HS-27A (cell line): Measurements from ENCODE around the gene CLSTN3.

Source experiments
- DNase-seq: peaks from one replicate; pipeline ENCODE4 v3.0.0-alpha.2; 2012; ENCODE audit warnings: low read depth, missing footprints

CLSTN3 gene

DNA sequence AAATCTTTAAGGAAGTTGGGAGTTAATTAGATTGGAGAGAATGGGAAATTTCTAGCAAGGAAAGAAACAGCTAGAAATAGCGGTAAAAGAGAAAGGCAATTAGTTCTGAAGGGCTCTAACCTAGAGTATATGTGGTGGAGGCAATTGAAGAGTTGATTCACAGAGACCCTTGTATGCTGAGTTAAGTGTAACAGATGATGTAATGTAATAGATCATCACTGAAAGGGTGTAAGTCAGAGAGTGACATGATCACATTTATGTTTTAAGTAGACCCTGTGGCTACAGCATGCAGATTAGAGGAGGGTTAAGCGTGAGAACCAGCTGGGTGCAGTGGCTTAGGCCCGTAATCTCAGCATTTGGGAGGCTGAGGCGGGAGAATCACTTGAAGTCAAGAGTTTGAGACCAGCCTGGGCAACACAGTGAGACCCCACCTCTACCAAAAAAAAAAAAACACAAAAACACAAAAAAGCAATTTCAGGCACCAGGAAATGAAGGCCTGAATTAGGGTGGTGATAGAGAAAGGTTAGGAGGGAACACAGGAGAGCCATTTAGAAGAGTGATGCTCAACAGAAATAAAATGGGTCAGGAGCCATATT lies 4.4 kb upstream of the CLSTN3 start:
- DNase-seq, result no peak

DNA sequence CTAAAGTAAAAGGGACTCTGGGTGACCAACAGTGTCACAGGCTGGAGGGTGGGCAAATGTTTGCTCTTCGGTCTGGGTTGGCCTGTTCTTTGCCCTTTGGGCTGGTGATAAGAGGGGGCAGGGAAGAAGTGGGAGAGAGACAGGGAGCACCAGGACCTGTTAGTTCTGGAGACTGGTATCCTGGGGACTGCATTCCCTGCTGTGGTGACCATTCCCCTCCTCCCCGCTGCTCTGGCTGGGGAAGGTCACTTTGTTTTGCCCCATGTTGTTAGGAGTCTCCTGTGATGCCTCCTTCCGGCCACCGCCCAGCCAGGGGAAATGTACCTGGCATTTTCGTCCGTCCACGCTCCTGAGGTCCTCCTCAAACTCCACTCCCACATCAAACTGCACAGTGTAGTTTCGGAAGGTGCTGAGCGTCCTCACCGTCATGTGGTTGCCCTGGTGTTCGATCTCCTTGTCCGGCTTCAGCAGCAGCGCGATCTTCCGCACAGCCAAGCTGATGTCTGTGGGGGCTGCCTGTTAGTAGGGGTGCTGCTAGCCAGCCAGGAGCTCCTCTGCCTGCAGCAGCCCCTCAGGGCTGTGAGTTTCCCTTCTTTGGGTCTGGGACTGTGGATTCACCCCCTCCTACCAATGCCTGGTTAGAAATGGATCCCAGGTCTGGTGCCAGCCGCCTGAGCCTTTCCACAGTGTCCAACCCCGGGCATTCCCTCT lies 2.1 kb upstream of the CLSTN3 start:
- no peak for DNase-seq

DNA sequence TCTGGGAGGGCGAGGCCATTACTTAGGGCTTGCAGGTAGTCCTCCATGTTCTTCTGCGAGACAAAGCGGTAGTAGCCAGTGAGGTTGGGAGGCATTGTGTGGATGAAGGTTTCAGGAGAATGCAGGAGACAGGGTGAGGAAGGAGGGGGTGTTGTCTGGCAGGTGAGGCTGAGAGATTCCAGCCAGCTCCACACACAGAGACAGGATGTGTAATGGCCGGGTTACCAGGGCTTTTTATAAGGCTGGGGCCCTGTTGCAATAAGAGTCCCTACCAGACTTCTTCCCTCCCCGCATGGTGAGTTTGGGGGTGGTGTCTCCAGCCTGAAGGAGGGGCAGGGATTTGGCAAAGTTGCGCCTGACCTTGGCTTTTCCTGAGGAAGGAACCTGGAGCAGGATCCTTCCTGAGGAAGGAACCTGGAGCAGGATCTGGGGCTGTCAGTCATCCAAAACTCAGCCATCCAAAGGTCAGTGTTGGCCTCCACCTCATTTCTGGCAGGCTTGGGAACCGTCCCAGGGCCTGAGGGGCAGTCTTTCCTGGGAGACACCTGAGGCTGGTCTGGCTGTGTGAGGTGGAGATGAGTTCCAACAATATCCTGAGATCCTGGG lies 1.4 kb upstream of the CLSTN3 start, which contains the start of gene RBP5:
Gene RBP5 (minus strand): TSS at position 209 of the 606 bp plus-strand sequence. CDS start 114 bp downstream, at position 95.
- DNase-seq, result no peak

DNA sequence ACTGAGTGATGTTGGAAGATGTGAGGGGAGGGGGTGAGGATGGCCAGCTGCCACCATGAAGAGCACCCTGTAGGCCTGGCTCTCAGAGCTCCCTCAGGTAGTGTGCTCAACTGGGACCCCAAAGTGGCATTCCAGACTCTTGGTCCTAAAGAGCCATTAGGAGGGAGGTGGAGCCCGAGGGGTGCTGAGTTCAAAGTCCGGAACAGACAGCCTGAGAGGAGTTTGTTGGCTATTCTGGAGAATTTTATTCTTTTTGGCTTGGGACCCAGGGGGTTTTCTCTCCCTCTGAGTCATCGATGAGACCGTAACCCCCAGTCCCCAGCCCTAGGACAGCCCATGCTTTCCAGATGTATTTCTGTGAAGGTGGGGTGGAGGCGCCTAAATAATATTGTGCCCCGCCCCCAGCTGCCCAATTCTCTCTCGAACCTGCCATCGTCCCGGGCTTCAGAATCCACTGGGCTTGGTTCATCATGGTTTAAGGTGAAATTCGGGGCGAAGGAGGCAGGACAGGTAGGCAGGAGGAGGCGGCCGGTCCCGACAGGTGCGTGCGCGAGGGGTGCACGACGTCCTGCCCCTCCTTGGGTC lies 792 bp upstream of the CLSTN3 start:
- DNase-seq, result no peak

- DNase-seq, result no peak
Measured at GRCh38 chr12:7130701-7131501, 730 bp downstream of the CLSTN3 start.

GRCh38 chr12:7131502-7131866 lies 1.3 kb downstream of the CLSTN3 start:
- no peak for DNase-seq

DNA sequence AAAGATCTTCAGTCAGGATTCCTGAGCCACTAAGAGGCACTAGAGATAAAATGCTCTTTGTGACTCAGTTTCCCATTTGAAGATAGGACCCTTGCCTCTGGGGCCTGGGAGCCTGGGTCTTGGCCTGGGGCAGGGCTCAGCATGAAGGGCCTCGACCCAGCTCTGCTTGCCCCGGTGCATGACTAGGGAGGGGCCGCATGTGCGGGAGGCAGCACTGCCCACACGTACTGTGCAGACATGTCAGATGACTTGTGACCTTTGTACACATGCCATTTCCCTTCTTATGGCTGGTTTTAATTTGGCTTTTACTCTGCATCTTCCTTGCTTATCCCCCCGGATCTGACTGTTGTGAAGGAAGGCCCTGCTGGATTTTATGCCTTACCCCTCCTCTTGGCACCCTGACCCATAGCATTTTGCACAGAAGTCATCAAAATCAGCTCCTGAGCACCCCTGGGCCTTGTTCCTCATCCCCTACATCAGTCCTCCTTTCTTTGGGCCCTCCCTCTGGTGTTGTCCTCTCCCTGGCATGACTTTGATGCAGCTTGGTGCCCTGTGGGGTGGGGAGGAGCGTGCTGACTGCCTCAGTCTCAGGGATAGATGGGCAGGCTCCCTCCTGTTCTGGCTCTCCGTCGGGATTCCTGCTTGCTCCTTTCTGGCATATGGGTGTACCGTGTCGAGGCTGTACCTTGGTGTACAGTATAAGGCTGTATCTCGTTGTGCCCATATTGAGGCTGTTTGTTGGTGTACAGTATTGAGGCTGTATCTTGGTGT lies 4.4 kb downstream of the CLSTN3 start:
- no peak for DNase-seq

GRCh38 chr12:7136071-7136470 lies 5.9 kb downstream of the CLSTN3 start:
- no peak for DNase-seq

GRCh38 chr12:7136676-7137075 lies 6.5 kb downstream of the CLSTN3 start:
- DNase-seq, result no peak

GRCh38 chr12:7137908-7138307 lies 7.7 kb downstream of the CLSTN3 start:
- DNase-seq, result no peak

- DNase-seq, result no peak
Measured at GRCh38 chr12:7139200-7139599, 9.0 kb downstream of the CLSTN3 start.

- no peak for DNase-seq
Measured at GRCh38 chr12:7141351-7142005, 11.3 kb downstream of the CLSTN3 start.

- DNase-seq, result no peak
Measured at GRCh38 chr12:7142056-7142644, 12.0 kb downstream of the CLSTN3 start.

- DNase-seq, result no peak
Measured at GRCh38 chr12:7142809-7143465, 12.8 kb downstream of the CLSTN3 start.

GRCh38 chr12:7143564-7143963 lies 13.4 kb downstream of the CLSTN3 start:
- DNase-seq, result no peak

DNA sequence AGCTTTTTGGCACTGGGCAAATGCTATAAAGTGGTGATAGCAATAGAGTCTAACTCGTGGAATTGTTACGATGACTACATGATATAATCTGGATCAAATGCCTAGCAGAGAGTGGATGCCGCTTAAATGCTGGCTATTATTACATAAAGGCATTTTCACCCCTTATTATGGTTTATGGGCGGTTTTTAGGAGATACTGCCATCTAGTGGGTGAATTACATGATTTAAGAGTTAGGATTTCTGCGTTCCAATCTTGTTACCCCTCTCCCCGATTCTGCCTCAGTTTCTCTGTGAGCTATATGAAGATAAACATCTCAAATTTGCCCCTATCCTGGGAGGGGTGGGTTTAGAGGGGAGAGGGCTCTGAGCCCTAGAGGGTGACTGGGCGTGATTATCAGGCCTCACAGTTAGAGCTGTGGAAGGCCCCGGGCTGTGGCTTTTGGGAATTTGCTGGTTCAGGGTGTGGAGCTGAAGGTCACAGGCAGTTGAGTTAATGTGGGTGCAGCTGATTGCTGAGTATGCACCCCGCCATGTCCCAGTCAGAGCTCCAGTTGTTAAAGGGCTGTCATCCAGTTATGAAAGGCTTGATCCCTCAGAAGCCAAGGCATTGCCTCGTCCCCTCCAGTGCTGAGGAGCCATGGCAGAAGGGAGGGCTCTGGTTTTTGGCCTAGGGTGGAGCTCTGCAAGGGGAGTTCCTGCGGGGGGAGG lies 14.4 kb downstream of the CLSTN3 start:
- DNase-seq, result no peak

DNA sequence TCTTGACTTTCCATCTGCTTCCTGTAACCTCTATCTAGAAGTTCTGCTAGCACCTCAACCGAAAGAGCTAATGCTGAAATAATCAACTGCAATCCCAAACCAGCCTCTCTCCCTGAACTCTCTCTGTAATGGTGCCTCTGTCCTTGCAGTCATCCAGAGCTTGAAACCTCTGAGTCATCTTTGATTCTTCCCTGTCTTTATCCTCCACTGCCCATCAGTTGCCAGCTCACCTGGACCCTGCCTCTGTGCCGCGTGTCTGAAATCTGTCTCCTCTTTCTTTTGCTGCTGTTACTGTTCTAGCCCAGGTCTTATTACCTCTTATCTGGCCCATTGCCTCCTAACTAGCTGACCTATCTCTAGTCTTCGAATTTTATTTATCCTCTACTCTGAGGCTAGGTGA lies 15.5 kb downstream of the CLSTN3 start:
- no peak for DNase-seq

DNA sequence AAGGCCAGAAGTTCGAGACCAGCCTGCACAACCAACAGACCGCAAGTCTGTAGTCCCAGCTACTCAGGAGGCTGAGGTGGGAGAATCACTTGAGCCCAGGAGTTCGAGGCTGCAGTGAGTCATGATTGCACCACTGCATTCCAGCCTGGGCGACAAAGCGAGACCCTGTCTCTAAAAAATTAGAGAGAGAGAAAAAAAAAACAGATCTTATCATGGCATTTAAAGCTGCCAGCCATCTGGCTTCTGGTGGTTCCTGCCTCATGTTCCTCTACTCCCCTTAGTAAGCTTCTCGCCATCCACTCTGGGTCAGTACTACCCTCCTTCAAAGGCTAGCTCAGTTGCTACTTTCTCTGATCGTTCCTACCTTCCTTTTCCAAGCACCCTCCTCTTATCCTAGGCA lies 16.1 kb downstream of the CLSTN3 start:
- DNase-seq, result no peak

GRCh38 chr12:7146906-7147305 lies 16.7 kb downstream of the CLSTN3 start:
- DNase-seq, result no peak
